HEK293T (cell line): ENCODE data around the gene LRP1B.

ENCODE experiments used
- BHLHE40 ChIP-seq: fragments of 450-650 bp; IDR thresholded peaks from 2 replicates; pipeline ENCODE4 v1.6.1; 2016; ENCODE audit warnings: mild to moderate bottlenecking, moderate library complexity, borderline replicate concordance
- ELF4 ChIP-seq: fragments of 450-650 bp; IDR thresholded peaks from 2 replicates; pipeline ENCODE4 v1.6.1; 2017; ENCODE audit warnings: antibody characterized with exemption
- FOXA1 ChIP-seq: fragments of 450-650 bp; IDR thresholded peaks from 2 replicates; pipeline ENCODE4 v1.6.1; 2016; ENCODE audit warnings: mild to moderate bottlenecking
- FOXK2 ChIP-seq: fragments of 450-650 bp; IDR thresholded peaks from 2 replicates; pipeline ENCODE4 v1.6.1; 2016; ENCODE audit warnings: mild to moderate bottlenecking
- FOXM1 ChIP-seq: fragments of 450-650 bp; IDR thresholded peaks from 2 replicates; pipeline ENCODE4 v1.6.1; 2017; ENCODE audit warnings: mild to moderate bottlenecking, borderline replicate concordance
- HDGF ChIP-seq: fragments of 450-650 bp; IDR thresholded peaks from 2 replicates; pipeline ENCODE4 v1.6.1; 2017; ENCODE audit warnings: antibody characterized with exemption, borderline replicate concordance
- L3MBTL2 ChIP-seq: fragments of 450-650 bp; conservative IDR thresholded peaks from 2 replicates; pipeline ENCODE4 v1.6.1; 2016; ENCODE audit warnings: mild to moderate bottlenecking
- NFRKB ChIP-seq: fragments of 450-650 bp; IDR thresholded peaks from 2 replicates; pipeline ENCODE4 v1.6.1; 2016; ENCODE audit warnings: mild to moderate bottlenecking, moderate library complexity
- SP1 ChIP-seq: fragments of 450-650 bp; IDR thresholded peaks from 2 replicates; pipeline ENCODE4 v1.6.1; 2017
- SUZ12 ChIP-seq: fragments of 450-650 bp; IDR thresholded peaks from 2 replicates; pipeline ENCODE4 v1.6.1; 2016; ENCODE audit warnings: mild to moderate bottlenecking
- TARDBP ChIP-seq: fragments of 450-650 bp; IDR thresholded peaks from 2 replicates; pipeline ENCODE4 v1.6.1; 2016
- ZNF384 ChIP-seq: fragments of 450-650 bp; IDR thresholded peaks from 2 replicates; pipeline ENCODE4 v1.6.1; 2016
- TF ChIP-seq, protein P1 (sequence below): fragments of 450-650 bp; IDR thresholded peaks from 2 replicates; pipeline ENCODE4 v1.6.1; 2016

DNA sequence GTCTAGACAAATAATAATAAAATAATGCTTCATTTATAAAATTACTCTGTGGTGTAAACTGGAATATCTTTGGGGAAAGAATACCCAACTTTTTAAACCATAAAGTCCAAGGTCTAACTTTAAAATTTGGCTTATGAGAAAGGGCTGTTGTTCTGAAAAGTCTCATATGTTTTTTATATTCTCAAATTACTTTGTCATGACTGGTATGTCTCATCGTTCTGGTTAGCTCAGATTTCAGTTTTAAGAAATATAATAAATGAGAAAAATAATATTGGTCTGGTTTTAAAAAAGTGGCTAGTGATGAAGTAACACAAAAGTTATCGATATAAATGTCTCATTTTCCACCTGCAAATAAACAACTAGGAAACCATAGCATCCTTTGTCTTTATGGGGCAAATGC, 1658.1 kb downstream of the LRP1B start:
- TF ChIP-seq NFRKB = no peak
- TF ChIP-seq SUZ12 = no peak
- no peak for TF ChIP-seq BHLHE40
- no peak for TF ChIP-seq HDGF
- no peak for TF ChIP-seq SP1
- TF ChIP-seq FOXA1 = no peak
- no peak for TF ChIP-seq ZNF384
- TF ChIP-seq ELF4 = no peak
- no peak for TF ChIP-seq FOXM1
- no peak for TF ChIP-seq FOXK2
- TF ChIP-seq L3MBTL2 = no peak
- TF ChIP-seq TARDBP = no peak
- TF ChIP-seq, protein P1, sequence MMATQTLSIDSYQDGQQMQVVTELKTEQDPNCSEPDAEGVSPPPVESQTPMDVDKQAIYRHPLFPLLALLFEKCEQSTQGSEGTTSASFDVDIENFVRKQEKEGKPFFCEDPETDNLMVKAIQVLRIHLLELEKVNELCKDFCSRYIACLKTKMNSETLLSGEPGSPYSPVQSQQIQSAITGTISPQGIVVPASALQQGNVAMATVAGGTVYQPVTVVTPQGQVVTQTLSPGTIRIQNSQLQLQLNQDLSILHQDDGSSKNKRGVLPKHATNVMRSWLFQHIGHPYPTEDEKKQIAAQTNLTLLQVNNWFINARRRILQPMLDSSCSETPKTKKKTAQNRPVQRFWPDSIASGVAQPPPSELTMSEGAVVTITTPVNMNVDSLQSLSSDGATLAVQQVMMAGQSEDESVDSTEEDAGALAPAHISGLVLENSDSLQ = no peak
